Measurements from ENCODE around the gene LMAN1.

DNA sequence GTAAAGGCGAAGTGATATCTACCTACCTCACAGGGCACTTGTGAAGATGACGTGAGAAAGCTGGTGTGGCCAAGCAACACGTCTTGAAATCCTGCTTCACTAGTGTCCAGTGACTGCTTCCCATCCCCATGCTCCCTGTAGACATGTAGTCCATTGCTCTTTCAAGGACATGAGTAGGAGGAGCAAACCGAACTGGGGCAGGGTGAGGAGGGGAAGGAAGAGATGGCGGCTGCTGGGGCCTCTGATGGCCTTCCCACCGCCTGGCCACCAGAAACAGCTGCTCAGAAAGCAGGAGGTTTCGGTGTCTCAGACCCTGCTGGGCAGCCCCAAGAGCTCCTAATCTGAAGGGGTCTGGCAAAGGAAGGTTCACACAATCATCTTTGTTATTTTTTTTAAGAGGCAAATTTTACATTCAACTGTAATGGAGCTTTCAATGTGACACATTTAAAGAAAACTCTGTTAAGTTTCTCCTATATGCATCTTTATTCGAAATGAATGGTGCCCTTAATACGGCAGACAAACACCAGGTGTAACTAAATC, 55.3 kb downstream of the LMAN1 start:
- TF ChIP-seq MXI1 (IDR thresholded peaks at IDR 0.05; ENCODE audit: borderline replicate concordance, low read depth, low read length), result no peak
- TF ChIP-seq, protein P1, sequence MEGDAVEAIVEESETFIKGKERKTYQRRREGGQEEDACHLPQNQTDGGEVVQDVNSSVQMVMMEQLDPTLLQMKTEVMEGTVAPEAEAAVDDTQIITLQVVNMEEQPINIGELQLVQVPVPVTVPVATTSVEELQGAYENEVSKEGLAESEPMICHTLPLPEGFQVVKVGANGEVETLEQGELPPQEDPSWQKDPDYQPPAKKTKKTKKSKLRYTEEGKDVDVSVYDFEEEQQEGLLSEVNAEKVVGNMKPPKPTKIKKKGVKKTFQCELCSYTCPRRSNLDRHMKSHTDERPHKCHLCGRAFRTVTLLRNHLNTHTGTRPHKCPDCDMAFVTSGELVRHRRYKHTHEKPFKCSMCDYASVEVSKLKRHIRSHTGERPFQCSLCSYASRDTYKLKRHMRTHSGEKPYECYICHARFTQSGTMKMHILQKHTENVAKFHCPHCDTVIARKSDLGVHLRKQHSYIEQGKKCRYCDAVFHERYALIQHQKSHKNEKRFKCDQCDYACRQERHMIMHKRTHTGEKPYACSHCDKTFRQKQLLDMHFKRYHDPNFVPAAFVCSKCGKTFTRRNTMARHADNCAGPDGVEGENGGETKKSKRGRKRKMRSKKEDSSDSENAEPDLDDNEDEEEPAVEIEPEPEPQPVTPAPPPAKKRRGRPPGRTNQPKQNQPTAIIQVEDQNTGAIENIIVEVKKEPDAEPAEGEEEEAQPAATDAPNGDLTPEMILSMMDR (conservative IDR thresholded peaks at IDR 0.05; ENCODE audit: low read depth, low read length), result no peak
- TF ChIP-seq POLR2A (IDR thresholded peaks at IDR 0.05; ENCODE audit: low read depth, low read length), result no peak
- no peak for TF ChIP-seq MAZ (IDR thresholded peaks at IDR 0.05; ENCODE audit: borderline replicate concordance, low read depth, low read length)
- no peak for TF ChIP-seq FOS (IDR thresholded peaks at IDR 0.05; ENCODE audit: low read depth, low read length)
- no peak for TF ChIP-seq RFX5 (IDR thresholded peaks at IDR 0.05; ENCODE audit: low read depth, low read length)
- TF ChIP-seq, protein P2, sequence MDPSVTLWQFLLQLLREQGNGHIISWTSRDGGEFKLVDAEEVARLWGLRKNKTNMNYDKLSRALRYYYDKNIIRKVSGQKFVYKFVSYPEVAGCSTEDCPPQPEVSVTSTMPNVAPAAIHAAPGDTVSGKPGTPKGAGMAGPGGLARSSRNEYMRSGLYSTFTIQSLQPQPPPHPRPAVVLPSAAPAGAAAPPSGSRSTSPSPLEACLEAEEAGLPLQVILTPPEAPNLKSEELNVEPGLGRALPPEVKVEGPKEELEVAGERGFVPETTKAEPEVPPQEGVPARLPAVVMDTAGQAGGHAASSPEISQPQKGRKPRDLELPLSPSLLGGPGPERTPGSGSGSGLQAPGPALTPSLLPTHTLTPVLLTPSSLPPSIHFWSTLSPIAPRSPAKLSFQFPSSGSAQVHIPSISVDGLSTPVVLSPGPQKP (IDR thresholded peaks at IDR 0.05; ENCODE audit: borderline replicate concordance, low read depth, low read length), result no peak
- TF ChIP-seq CHD1 (IDR thresholded peaks at IDR 0.05; ENCODE audit: low read depth, low read length), result no peak
- no peak for TF ChIP-seq RAD21 (IDR thresholded peaks at IDR 0.05; ENCODE audit: low read length)
- TF ChIP-seq SMC3 (IDR thresholded peaks at IDR 0.05; ENCODE audit: low read depth, low read length), result no peak
